Neuronal stem cell (in vitro differentiated cells): Measurements from ENCODE around the gene CCDC34.
A peak's percentile ranks its signal among the peaks of the same experiment; 100 is the strongest.

ENCODE experiments used
- DNase-seq: peaks from one replicate; pipeline ENCODE4 v3.0.0-alpha.2; 2013; ENCODE audit warnings: low spot score
- H2AFZ ChIP-seq: one replicate; pipeline ENCODE4 v1.6.1; 2013; ENCODE audit warnings: mild to moderate bottlenecking, low read length, inconsistent platforms
- H2AK5ac ChIP-seq: 2 replicates; pipeline ENCODE4 v1.6.1; 2013; ENCODE audit warnings: low read depth, mild to moderate bottlenecking, inconsistent platforms, low read length, moderate library complexity, mixed read lengths
- H2BK120ac ChIP-seq: 2 replicates; pipeline ENCODE4 v1.6.1; 2013; ENCODE audit warnings: low read depth, mild to moderate bottlenecking, inconsistent platforms, low read length, moderate library complexity, mixed read lengths
- H2BK12ac ChIP-seq: one replicate; pipeline ENCODE4 v1.6.1; 2013; ENCODE audit warnings: low read length, inconsistent platforms
- H2BK15ac ChIP-seq: 2 replicates; pipeline ENCODE4 v1.6.1; 2013; ENCODE audit warnings: mild to moderate bottlenecking, low read length, inconsistent platforms, mixed read lengths
- H2BK5ac ChIP-seq: one replicate; pipeline ENCODE4 v1.6.1; 2013; ENCODE audit warnings: inconsistent platforms, mild to moderate bottlenecking, low read length, moderate library complexity
- H3K14ac ChIP-seq: one replicate; pipeline ENCODE4 v1.6.1; 2013; ENCODE audit warnings: low read length, inconsistent platforms
- H3K18ac ChIP-seq: 2 replicates; pipeline ENCODE4 v1.6.1; 2013; ENCODE audit warnings: low read length, inconsistent platforms
- H3K23ac ChIP-seq: 2 replicates; pipeline ENCODE4 v1.6.1; 2013; ENCODE audit warnings: low read depth, mild to moderate bottlenecking, mixed read lengths, low read length, inconsistent platforms; ENCODE audit not compliant: poor library complexity
- H3K27ac ChIP-seq: replicated peaks from 3 replicates; pipeline ENCODE4 v1.5.1; 2013; ENCODE audit warnings: low read length, inconsistent platforms
- H3K27me3 ChIP-seq, 3 experiments: 2 replicates each; pipeline ENCODE4 v1.6.1; 2013; ENCODE audit warnings: low read length in 3 of 3, mild to moderate bottlenecking in 2 of 3, inconsistent platforms in 1 of 3, low read depth in 1 of 3, mixed read lengths in 1 of 3, moderate library complexity in 1 of 3; ENCODE audit not compliant: control insufficient read depth in 3 of 3, insufficient read depth in 3 of 3
- H3K36me3 ChIP-seq, 2 donors: replicated peaks in 1 of 2; 2 replicates each; pipeline ENCODE4 v1.6.1; 2013; ENCODE audit warnings: low read length in 2 of 2; ENCODE audit not compliant: control insufficient read depth in 2 of 2, insufficient read depth in 2 of 2
- H3K4ac ChIP-seq: 2 replicates; pipeline ENCODE4 v1.6.1; 2013; ENCODE audit warnings: inconsistent platforms, mild to moderate bottlenecking, low read length, moderate library complexity
- H3K4me1 ChIP-seq, 2 donors: 1 replicate in 1 of 2; 2 replicates in 1 of 2; pipeline ENCODE4 v1.6.1; 2013; ENCODE audit warnings: low read length in 2 of 2, low read depth in 1 of 2; ENCODE audit not compliant: control insufficient read depth in 2 of 2, insufficient read depth in 1 of 2
- H3K4me2 ChIP-seq: one replicate; pipeline ENCODE4 v1.6.1; 2013; ENCODE audit warnings: mild to moderate bottlenecking, low read length, inconsistent platforms; ENCODE audit not compliant: insufficient read depth, poor library complexity, severe bottlenecking
- H3K4me3 ChIP-seq, 2 donors: 2 replicates each; pipeline ENCODE4 v1.5.1; 2013; ENCODE audit warnings: low read length in 2 of 2, mild to moderate bottlenecking in 2 of 2, inconsistent platforms in 1 of 2, moderate library complexity in 1 of 2
- H3K79me1 ChIP-seq: one replicate; pipeline ENCODE4 v1.6.1; 2013; ENCODE audit warnings: low read depth, mild to moderate bottlenecking, inconsistent platforms, low read length, moderate library complexity
- H3K9ac ChIP-seq: one replicate; pipeline ENCODE4 v1.6.1; 2013; ENCODE audit warnings: mild to moderate bottlenecking, low read depth, low read length, inconsistent platforms; ENCODE audit not compliant: poor library complexity
- H3K9me3 ChIP-seq, 2 donors: replicated peaks in 1 of 2; 2 replicates each; pipeline versions ENCODE3 to v1.6.1; 2013; ENCODE audit warnings: low read length in 2 of 2, mild to moderate bottlenecking in 2 of 2, inconsistent platforms in 1 of 2, low read depth in 1 of 2, mixed read lengths in 1 of 2, moderate library complexity in 1 of 2; ENCODE audit not compliant: control insufficient read depth in 2 of 2, insufficient read depth in 1 of 2
- H4K8ac ChIP-seq: one replicate; pipeline ENCODE4 v1.6.1; 2013; ENCODE audit warnings: low read depth, mild to moderate bottlenecking, inconsistent platforms, low read length, moderate library complexity
- H4K91ac ChIP-seq: one replicate; pipeline ENCODE4 v1.6.1; 2013; ENCODE audit warnings: low read length, low read depth, mild to moderate bottlenecking, inconsistent platforms; ENCODE audit not compliant: poor library complexity
- WGBS, 2 donors: extraction: QIAGEN DNeasy Blood & Tissue Kit; methylation state at CpG; one replicate each; pipeline ENCODE4 v1.1.7; 2013; ENCODE audit warnings: missing lambda C conversion rate in 2 of 2, mixed read lengths in 1 of 2; ENCODE audit not compliant: insufficient read length in 2 of 2, insufficient replicate concordance in 1 of 2; ENCODE audit errors: extremely low coverage in 2 of 2; 5-methylcytosine and 5-hydroxymethylcytosine counted together

Gene CCDC34

GRCh38 chr11:27303903-27304302 is 59.1 kb downstream of the CCDC34 start:
- Histone ChIP-seq H3K9me3 (peaks cover 7 to 10% of the 10 kb centered on the region in 2 donors), H3K27ac (no peak overlapping the region), H3K79me1 (peaks cover 2% of the 10 kb centered on the region), H2AFZ (no peak overlapping the region), H3K14ac (no peak overlapping the region), H3K4me3 (peak overlapping the region in 1 of 2 donors; percentile 7), H3K4me1 (no peaks in the 10 kb centered on the region), H3K27me3 (no peaks in the 10 kb centered on the region), H2BK12ac (no peak overlapping the region), H3K23ac (no peak overlapping the region), H2BK15ac (no peak overlapping the region), H2AK5ac (no peak overlapping the region), H3K4ac (no peak overlapping the region), H3K9ac (no peak overlapping the region), H3K36me3 (no peaks in the 10 kb centered on the region), H3K18ac (no peak overlapping the region), H3K4me2 (no peak overlapping the region), H4K91ac (no peak overlapping the region), H4K8ac (no peak overlapping the region), H2BK120ac (no peak overlapping the region), H2BK5ac (no peak overlapping the region)
- no peak for DNase-seq
- no CpG with 5 or more reads among the region's 5 CpGs for WGBS, 2 donors

- peaks cover 6 to 10% of the 10 kb centered on the region in 2 donors for H3K9me3 ChIP-seq
- no peak for DNase-seq
Observed at GRCh38 chr11:27300974-27301373, 62.0 kb downstream of the CCDC34 start.

GRCh38 chr11:27297616-27298015 is 65.4 kb downstream of the CCDC34 start:
- no peaks in the 10 kb centered on the region for H3K36me3 ChIP-seq
- no peak overlapping the region for H3K4me3 ChIP-seq
- H3K9ac ChIP-seq, result no peak overlapping the region
- no peak overlapping the region for H3K14ac ChIP-seq
- no peak overlapping the region for H2BK15ac ChIP-seq
- H3K23ac ChIP-seq, result no peak overlapping the region
- no peak overlapping the region for H2BK5ac ChIP-seq
- no peak overlapping the region for H3K4ac ChIP-seq
- no peak overlapping the region for H2BK120ac ChIP-seq
- DNase-seq, result no peak
- no peak overlapping the region for H2AK5ac ChIP-seq
- WGBS, 2 donors, result no CpG with 5 or more reads among the region's 1 CpG
- H4K8ac ChIP-seq, result no peak overlapping the region
- H3K4me2 ChIP-seq, result no peak overlapping the region
- H3K18ac ChIP-seq, result no peak overlapping the region
- no peak overlapping the region for H2AFZ ChIP-seq
- H3K27ac ChIP-seq, result no peak overlapping the region
- peaks cover 0 to 5% of the 10 kb centered on the region in 2 donors for H3K4me1 ChIP-seq
- no peak overlapping the region for H2BK12ac ChIP-seq
- H4K91ac ChIP-seq, result no peak overlapping the region
- H3K27me3 ChIP-seq, result no peaks in the 10 kb centered on the region
- no peaks in the 10 kb centered on the region for H3K9me3 ChIP-seq
- no peaks in the 10 kb centered on the region for H3K79me1 ChIP-seq

More at GRCh38 chr11:27300974-27301373, 62.0 kb downstream of the CCDC34 start:
- Histone ChIP-seq H2AFZ (no peak overlapping the region), H3K36me3 (no peaks in the 10 kb centered on the region), H3K4me2 (no peak overlapping the region), H3K23ac (no peak overlapping the region), H2BK5ac (no peak overlapping the region), H4K91ac (no peak overlapping the region), H2BK120ac (no peak overlapping the region), H4K8ac (no peak overlapping the region), H3K18ac (no peak overlapping the region), H2BK12ac (no peak overlapping the region), H3K4me3 (no peak overlapping the region), H2BK15ac (no peak overlapping the region), H3K14ac (no peak overlapping the region), H3K9ac (no peak overlapping the region), H3K4me1 (no peaks in the 10 kb centered on the region), H3K27ac (no peak overlapping the region), H3K27me3 (no peaks in the 10 kb centered on the region), H3K79me1 (peaks cover 2% of the 10 kb centered on the region), H3K4ac (no peak overlapping the region), H2AK5ac (no peak overlapping the region)

- Histone ChIP-seq H3K9me3 (peaks cover 2 to 10% of the 10 kb centered on the region in 2 donors), H4K8ac (no peak overlapping the region), H3K27me3 (no peaks in the 10 kb centered on the region), H3K9ac (no peak overlapping the region), H3K4ac (no peak overlapping the region), H3K36me3 (no peaks in the 10 kb centered on the region), H2BK5ac (no peak overlapping the region), H2AFZ (no peak overlapping the region), H2BK120ac (no peak overlapping the region), H3K4me2 (no peak overlapping the region), H3K4me1 (peaks cover 0 to 5% of the 10 kb centered on the region in 2 donors), H3K27ac (no peak overlapping the region), H3K79me1 (no peaks in the 10 kb centered on the region), H2BK15ac (no peak overlapping the region), H3K23ac (no peak overlapping the region), H3K4me3 (no peak overlapping the region), H4K91ac (no peak overlapping the region), H3K18ac (no peak overlapping the region), H3K14ac (no peak overlapping the region), H2BK12ac (no peak overlapping the region), H2AK5ac (no peak overlapping the region)
- DNase-seq, result no peak
- WGBS, 2 donors, result no CpG with 5 or more reads among the region's 3 CpGs
Observed at GRCh38 chr11:27296497-27296896, 66.5 kb downstream of the CCDC34 start.
